Esophagus squamous epithelium (tissue), 4 donors: ENCODE data around the gene GOLGA8J.

Source experiments
- CTCF ChIP-seq, 6 experiments: fragments of 450-650 bp in 4 of 6; fragments of 200-600 bp in 2 of 6; sonication (generic) in 2 of 6; IDR thresholded peaks; one replicate each; pipeline ENCODE4 v1.5.1; 2016 to 2019; ENCODE audit warnings: antibody characterized with exemption in 6 of 6, mild to moderate bottlenecking in 4 of 6, moderate library complexity in 4 of 6
- POLR2A ChIP-seq, 4 donors: fragments of 450-650 bp; IDR thresholded peaks; one replicate each; pipeline ENCODE4 v1.6.1; 2017; ENCODE audit warnings: antibody characterized with exemption in 4 of 4, mild to moderate bottlenecking in 4 of 4, moderate library complexity in 3 of 4

- no peak for TF ChIP-seq POLR2A (IDR thresholded peaks at IDR 0.05)
- no peak for TF ChIP-seq CTCF (IDR thresholded peaks at IDR 0.05)
Observed at GRCh38 chr15:30059771-30060170, 23.0 kb upstream of the GOLGA8J start.
